A549 (cell line): ENCODE results near the gene TMEM145.

Experiments
- EP300 ChIP-seq, 2 experiments: fragments of >200 bp; sonication (Bioruptor Twin); formaldehyde crosslinking; IDR thresholded peaks; 2 replicates in 1 of 2; 3 replicates in 1 of 2; pipeline ENCODE4 v1.6.1; 2016 to 2017
- GATA3 ChIP-seq: IDR thresholded peaks from 2 replicates; pipeline ENCODE4 v1.6.1; 2012; ENCODE audit warnings: borderline replicate concordance
- HOXA7 ChIP-seq: fragments of 250-450 bp; sonication (Bioruptor Pico); IDR thresholded peaks from 2 replicates; pipeline ENCODE4 v1.5.0; 2020; ENCODE audit warnings: mild to moderate bottlenecking, moderate library complexity
- JUN ChIP-seq, 2 experiments: fragments of >200 bp; sonication (Bioruptor Twin); formaldehyde crosslinking; IDR thresholded peaks; 2 replicates in 1 of 2; 3 replicates in 1 of 2; pipeline ENCODE4 v1.6.1; 2016 to 2017
- MYC ChIP-seq: IDR thresholded peaks from 2 replicates; pipeline ENCODE4 v1.6.1; 2012; ENCODE audit warnings: mild to moderate bottlenecking, inconsistent platforms, low read length, improper control_type of control experiment, borderline replicate concordance
- PBX3 ChIP-seq: IDR thresholded peaks from 2 replicates; pipeline ENCODE4 v1.6.1; 2012
- POLR2A ChIP-seq: IDR thresholded peaks from 2 replicates; pipeline ENCODE4 v1.6.1; 2012; ENCODE audit warnings: mild to moderate bottlenecking, low read length
- RCOR1 ChIP-seq: fragments of 150-350 bp; IDR thresholded peaks from 2 replicates; pipeline ENCODE4 v1.6.1; 2014; ENCODE audit warnings: antibody characterized with exemption, low read length, low read depth
- RFX5 ChIP-seq: fragments of 450-650 bp; IDR thresholded peaks from 2 replicates; pipeline ENCODE4 v1.7.1; 2014; ENCODE audit warnings: antibody characterized with exemption, mild to moderate bottlenecking, moderate library complexity
- SMC3 ChIP-seq: fragments of >200 bp; sonication (Bioruptor Twin); formaldehyde crosslinking; IDR thresholded peaks from 3 replicates; pipeline ENCODE4 v1.6.1; 2018; ENCODE audit warnings: inconsistent platforms
- ZNF302 ChIP-seq: fragments of 250-450 bp; sonication (Bioruptor Pico); IDR thresholded peaks from 2 replicates; pipeline ENCODE4 v1.9.0; 2021; ENCODE audit warnings: inconsistent platforms, mild to moderate bottlenecking, moderate library complexity
- TF ChIP-seq, protein P1 (sequence below): fragments of >200 bp; sonication (Bioruptor Twin); formaldehyde crosslinking; IDR thresholded peaks from 3 replicates; pipeline ENCODE4 v1.5.1; 2016
- TF ChIP-seq, protein P2 (sequence below): IDR thresholded peaks from 2 replicates; pipeline ENCODE4 v1.6.1; 2012
- TF ChIP-seq, protein P3 (sequence below): IDR thresholded peaks from 2 replicates; pipeline ENCODE4 v1.6.1; 2012; ENCODE audit warnings: low read depth, borderline replicate concordance

GRCh38 chr19:42362891-42363440 lies 49.9 kb downstream of the TMEM145 start:
- TF ChIP-seq RFX5 (no peak), EP300 (IDR thresholded peaks at IDR 0.05) (no peak), MYC (no peak), GATA3 (no peak), PBX3 (no peak), SMC3 (no peak), POLR2A (no peak), JUN (IDR thresholded peaks at IDR 0.05) (no peak), RCOR1 (no peak), HOXA7 (CRISPR knock-in tag) (no peak), ZNF302 (CRISPR knock-in tag) (no peak)
- TF ChIP-seq, protein P1, sequence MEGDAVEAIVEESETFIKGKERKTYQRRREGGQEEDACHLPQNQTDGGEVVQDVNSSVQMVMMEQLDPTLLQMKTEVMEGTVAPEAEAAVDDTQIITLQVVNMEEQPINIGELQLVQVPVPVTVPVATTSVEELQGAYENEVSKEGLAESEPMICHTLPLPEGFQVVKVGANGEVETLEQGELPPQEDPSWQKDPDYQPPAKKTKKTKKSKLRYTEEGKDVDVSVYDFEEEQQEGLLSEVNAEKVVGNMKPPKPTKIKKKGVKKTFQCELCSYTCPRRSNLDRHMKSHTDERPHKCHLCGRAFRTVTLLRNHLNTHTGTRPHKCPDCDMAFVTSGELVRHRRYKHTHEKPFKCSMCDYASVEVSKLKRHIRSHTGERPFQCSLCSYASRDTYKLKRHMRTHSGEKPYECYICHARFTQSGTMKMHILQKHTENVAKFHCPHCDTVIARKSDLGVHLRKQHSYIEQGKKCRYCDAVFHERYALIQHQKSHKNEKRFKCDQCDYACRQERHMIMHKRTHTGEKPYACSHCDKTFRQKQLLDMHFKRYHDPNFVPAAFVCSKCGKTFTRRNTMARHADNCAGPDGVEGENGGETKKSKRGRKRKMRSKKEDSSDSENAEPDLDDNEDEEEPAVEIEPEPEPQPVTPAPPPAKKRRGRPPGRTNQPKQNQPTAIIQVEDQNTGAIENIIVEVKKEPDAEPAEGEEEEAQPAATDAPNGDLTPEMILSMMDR = no peak
- TF ChIP-seq, protein P2, sequence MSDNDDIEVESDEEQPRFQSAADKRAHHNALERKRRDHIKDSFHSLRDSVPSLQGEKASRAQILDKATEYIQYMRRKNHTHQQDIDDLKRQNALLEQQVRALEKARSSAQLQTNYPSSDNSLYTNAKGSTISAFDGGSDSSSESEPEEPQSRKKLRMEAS = no peak
- TF ChIP-seq, protein P3, sequence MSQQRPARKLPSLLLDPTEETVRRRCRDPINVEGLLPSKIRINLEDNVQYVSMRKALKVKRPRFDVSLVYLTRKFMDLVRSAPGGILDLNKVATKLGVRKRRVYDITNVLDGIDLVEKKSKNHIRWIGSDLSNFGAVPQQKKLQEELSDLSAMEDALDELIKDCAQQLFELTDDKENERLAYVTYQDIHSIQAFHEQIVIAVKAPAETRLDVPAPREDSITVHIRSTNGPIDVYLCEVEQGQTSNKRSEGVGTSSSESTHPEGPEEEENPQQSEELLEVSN = no peak
